GM20000 (cell line): ENCODE data around the gene ARMC7.
A peak's percentile ranks its signal among the peaks of the same experiment; 100 is the strongest.

Experiments
- DNase-seq: peaks from one replicate; pipeline ENCODE4 v3.0.0; 2012; ENCODE audit warnings: low spot score
- TF ChIP-seq, protein P1 (sequence below): IDR thresholded peaks from 2 replicates; pipeline ENCODE4 v1.5.1; 2012; ENCODE audit warnings: mild to moderate bottlenecking, control low read depth; ENCODE audit errors: extremely low read depth, missing control alignments

The ARMC7 gene

DNA sequence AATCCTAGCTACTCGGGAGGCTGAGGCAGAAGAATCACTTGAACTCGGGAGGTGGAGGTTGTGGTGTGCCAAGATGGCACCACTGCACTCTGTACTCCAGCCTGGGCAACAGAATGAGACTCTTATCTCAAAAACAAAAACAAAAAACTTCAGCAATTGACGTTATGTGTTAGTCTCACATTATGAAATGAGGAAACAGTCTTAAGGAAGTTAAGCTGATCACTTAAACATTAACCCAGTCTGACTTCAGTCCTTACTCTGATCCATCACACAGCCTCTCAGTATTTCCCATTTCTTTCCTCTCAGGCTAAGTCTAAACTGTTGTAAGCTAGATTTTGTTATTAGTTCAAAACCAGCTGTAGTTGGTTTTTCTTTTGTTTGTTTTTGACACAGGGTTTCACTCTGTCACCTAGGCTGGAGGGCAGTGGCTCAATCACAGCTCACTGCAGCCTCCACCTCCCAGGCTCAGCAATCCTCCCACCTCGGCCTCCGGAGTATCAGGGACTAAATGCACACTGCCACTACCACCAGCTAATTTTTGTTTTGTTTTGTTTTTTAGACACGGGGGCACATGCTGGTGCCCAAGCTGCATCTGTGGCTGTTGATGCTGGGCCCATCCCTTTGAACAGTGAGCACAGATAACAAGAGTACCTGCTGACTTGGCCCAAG, 38.2 kb downstream of the ARMC7 start:
- TF ChIP-seq, protein P1, sequence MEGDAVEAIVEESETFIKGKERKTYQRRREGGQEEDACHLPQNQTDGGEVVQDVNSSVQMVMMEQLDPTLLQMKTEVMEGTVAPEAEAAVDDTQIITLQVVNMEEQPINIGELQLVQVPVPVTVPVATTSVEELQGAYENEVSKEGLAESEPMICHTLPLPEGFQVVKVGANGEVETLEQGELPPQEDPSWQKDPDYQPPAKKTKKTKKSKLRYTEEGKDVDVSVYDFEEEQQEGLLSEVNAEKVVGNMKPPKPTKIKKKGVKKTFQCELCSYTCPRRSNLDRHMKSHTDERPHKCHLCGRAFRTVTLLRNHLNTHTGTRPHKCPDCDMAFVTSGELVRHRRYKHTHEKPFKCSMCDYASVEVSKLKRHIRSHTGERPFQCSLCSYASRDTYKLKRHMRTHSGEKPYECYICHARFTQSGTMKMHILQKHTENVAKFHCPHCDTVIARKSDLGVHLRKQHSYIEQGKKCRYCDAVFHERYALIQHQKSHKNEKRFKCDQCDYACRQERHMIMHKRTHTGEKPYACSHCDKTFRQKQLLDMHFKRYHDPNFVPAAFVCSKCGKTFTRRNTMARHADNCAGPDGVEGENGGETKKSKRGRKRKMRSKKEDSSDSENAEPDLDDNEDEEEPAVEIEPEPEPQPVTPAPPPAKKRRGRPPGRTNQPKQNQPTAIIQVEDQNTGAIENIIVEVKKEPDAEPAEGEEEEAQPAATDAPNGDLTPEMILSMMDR: no peak
- no peak for DNase-seq

DNA sequence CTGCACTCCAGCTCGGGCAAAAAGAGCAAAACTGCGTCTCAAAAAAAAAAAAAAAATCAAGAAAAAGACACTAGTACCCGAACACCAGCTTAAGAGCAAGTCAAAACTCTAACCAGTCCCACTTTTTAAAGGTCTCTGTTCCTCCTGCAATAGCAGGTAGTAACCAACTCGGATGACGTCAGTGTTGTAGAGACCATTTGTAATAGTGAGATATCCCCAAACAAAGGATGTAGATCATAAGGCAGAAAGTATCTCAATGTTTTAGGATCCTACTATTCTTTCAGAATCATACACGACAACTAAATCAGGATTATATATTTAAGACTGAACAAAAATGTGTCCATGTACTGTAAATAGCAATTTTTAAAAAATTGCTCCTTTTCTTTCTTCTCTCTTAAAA, 42.2 kb downstream of the ARMC7 start:
- no peak for DNase-seq
- TF ChIP-seq, protein P1: no peak

DNA sequence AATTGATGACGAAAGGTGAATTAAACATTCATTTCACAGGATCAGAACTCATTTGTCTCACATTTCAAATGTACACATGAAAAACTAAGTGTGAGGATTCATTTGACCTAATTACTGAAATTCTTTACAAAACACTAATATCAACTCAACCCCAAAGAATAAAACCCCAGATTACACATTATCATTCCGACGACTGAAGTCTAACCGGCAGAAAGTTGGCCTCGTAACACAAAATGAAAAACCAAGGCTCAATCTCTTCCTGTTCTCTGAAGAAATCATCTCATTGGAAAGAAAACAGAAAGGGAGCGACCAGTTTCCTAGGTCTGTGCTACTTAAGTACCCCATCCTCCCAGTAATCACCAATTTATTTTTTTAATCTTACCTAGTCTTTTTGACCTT, 42.8 kb downstream of the ARMC7 start:
- no peak for DNase-seq
- TF ChIP-seq, protein P1: no peak

DNA sequence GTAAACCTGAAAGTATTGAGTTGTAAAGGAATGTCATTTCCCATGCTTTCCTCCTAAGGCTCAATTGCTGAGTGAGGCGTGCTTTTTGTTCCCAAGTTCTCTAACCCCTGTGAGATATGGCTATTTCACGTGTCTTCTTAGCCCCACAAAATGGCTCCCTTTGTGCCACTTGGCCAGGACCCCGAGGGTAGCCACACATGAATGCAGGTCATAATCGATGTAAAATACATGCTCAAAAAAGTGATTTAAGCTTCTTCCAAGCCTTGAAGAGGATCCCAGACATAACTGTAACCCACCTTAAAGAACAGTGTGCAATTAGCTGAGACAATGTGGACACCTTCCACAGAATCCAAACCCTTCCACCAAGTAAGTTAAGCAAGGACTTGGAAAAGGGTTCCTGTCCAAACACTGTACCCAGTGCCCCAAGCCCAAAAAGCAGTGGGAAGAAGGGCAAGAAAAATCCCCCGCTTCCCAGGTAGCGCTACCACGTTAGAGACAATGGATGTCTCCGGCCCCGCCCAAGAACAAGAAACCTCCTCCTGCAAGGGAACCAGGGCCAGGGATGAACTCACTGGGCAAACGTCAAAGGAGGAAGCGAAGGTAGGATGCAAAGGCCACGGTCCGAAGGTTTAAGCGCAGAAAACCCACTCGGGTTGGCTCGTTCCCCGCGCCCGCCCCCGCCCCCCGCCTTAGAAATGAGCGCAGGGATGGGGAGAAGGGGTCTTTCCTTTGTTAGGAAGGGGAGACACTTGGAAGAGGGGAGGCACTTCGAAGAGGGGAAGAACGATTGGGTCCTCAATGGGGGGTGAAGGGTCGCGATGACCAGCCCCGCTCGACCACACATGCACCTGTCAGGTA, 43.4 kb downstream of the ARMC7 start:
- DNase-seq: peak; percentile 52
- TF ChIP-seq, protein P1: no peak

DNA sequence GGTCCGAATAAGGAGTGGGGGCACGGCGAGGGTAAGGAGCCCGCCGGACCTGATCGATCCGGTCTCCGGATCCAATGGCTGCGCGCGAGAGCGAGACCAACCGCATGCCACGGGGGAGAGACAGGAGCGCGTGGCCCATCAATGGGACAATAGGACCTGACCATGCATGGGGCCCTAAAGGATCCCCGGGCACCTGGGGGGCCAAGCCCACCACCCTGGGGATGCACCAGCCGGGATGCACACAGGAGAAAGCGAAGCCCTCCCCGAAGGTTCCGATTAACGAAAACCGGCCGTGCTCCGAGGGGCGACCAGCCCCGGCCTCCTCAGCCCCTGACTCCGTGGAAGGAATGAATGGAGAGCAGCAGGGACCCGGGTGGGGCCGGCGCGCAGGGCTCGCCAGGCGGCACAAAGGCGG, 44.0 kb downstream of the ARMC7 start:
- TF ChIP-seq, protein P1: no peak
- no peak for DNase-seq

DNA sequence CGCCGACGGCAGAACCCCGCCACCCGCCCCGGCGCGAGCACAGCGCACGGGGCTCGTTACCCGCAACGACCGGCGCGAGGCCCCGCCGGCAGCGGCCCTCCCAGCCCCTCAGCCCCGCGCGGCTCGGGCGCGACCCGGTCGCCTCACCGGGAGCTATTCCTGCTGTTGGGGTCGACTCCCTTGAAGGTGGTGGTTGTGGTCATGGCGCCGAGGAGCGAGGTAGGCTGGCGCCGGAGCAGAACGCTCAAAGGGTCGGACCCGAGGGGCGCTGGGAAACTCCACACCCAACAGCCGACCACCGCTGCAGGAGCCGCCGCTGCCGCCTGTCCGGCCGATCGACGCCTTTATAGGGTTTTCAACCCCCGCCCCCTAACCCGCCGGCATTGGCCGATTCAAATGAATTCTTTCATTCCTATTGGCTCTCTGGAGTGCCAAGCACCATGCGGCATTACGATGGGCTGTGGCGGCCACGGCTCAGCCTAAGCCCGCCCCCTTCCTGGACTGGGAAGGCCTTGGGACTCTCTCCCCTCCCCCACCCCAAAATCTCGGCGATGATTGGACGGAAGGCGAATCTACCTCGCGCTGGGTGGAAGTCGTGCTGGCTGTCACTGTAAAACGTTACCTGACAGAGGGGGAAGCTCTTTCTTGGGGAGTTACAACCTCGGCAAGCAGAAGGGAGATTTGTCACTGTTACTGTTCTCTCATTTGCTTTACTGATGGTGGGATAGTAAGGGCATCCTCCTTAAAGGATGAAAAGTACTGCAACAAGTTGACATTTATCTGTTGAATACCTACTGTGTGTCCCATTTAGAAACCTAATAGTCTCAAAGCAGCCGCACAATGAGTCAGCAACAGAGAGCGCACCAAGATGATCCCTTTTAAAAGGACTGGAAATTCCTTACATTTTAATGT, 44.7 kb downstream of the ARMC7 start, which contains the start of gene JPT1:
TSS of gene JPT1 (minus strand) at position 318 of the 912 bp plus-strand sequence. CDS start at position 203, 115 bp downstream.
- TF ChIP-seq, protein P1: no peak
- DNase-seq: peak; percentile 98
